Stomach (tissue), 4 donors: ENCODE results near the gene LGR4.

Experiments
- CTCF ChIP-seq, 7 experiments: fragments of 450-650 bp in 4 of 7; fragments of 200-600 bp in 3 of 7; sonication (generic) in 3 of 7; IDR thresholded peaks; one replicate each; pipeline ENCODE4 v1.5.1; 2016 to 2019; ENCODE audit warnings: antibody characterized with exemption in 7 of 7, control low read depth in 2 of 7, mild to moderate bottlenecking in 1 of 7
- EP300 ChIP-seq: sonication (generic); formaldehyde crosslinking; IDR thresholded peaks from one replicate; pipeline ENCODE4 v1.6.1; 2017; ENCODE audit warnings: antibody characterized with exemption
- POLR2A ChIP-seq, 4 donors: fragments of 450-650 bp; IDR thresholded peaks; one replicate each; pipeline ENCODE4 v1.6.1; 2016; ENCODE audit warnings: antibody characterized with exemption in 4 of 4, control low read depth in 2 of 4, mild to moderate bottlenecking in 1 of 4, moderate library complexity in 1 of 4
- POLR2AphosphoS5 ChIP-seq, 3 donors: sonication (generic); formaldehyde crosslinking; IDR thresholded peaks; one replicate each; pipeline ENCODE4 v1.6.1; 2016; ENCODE audit warnings: antibody characterized with exemption in 3 of 3

DNA sequence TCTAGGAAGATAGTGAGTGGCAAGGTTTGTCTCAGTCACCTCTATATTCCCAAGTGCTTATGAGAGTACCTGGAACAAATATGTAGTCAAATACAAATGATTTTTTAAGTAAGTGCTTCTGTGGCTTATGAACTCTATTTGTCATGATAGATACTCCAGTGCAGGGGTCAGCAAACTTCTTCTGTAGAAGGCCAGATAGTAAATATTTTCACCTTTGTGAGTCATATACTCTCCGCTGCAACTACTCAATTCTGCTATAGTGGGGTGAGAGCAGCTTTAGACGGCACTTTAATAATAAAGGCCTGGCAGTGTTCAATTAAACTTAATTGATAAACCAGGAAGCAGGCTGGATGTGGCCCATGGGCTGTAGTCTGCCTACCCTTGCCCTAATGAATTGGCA, 97.2 kb downstream of the LGR4 start:
- TF ChIP-seq CTCF (IDR thresholded peaks at IDR 0.05) (no peak), POLR2A (IDR thresholded peaks at IDR 0.05) (no peak), POLR2AphosphoS5 (IDR thresholded peaks at IDR 0.05) (no peak), EP300 (no peak)
